H1 (cell line): ENCODE measurements around the gene MRPL50. TPM values are rescaled to one million over a fixed set of nuclear protein-coding genes. Genes with fewer than 3 reads are reported as not detected.

ENCODE experiments used
- CTCF ChIA-PET: fragments of 300-600 bp; sonication (Branson Sonifier 250); formaldehyde crosslinking; loops from one replicate; lab custom pipeline; 2021; ENCODE audit not compliant: partially characterized antibody; lab: Charles Lee
- POLR2A ChIA-PET: fragments of 300-600 bp; sonication (Branson Sonifier 250); formaldehyde crosslinking; loops from one replicate; lab custom pipeline; 2021; ENCODE audit warnings: inconsistent platforms; ENCODE audit not compliant: partially characterized antibody; lab: Charles Lee
- DNase-seq, 2 experiments: peaks; one replicate each; pipeline versions ENCODE4 v3.0.0 to v3.0.0-alpha.2; 2010 to 2022; ENCODE audit warnings: low spot score in 2 of 2, low read depth in 1 of 2, mixed read lengths in 1 of 2
- FAIRE-seq: peaks from 2 replicates; lab custom pipeline; 2011; peaks lifted over from hg19 to GRCh38; lab: Jason Lieb, UNC
- H2AFZ ChIP-seq: 2 replicates; pipeline ENCODE4 v1.8.1; 2012; ENCODE audit warnings: low read length, inconsistent platforms
- H2AK5ac ChIP-seq: 2 replicates; pipeline ENCODE4 v1.6.1; 2013; ENCODE audit warnings: low read depth, low read length
- H2BK120ac ChIP-seq: replicated peaks from 2 replicates; pipeline ENCODE3; 2013; ENCODE audit warnings: low read depth, low read length, inconsistent platforms
- H2BK12ac ChIP-seq: 2 replicates; pipeline ENCODE4 v1.6.1; 2013; ENCODE audit warnings: low read depth, low read length
- H2BK15ac ChIP-seq: 2 replicates; pipeline ENCODE4 v1.6.1; 2013; ENCODE audit warnings: low read length
- H2BK20ac ChIP-seq: 2 replicates; pipeline ENCODE4 v1.6.1; 2013; ENCODE audit warnings: low read length
- H2BK5ac ChIP-seq: 2 replicates; pipeline ENCODE4 v1.6.1; 2013; ENCODE audit warnings: low read depth, low read length
- H3K14ac ChIP-seq: 2 replicates; pipeline ENCODE4 v1.6.1; 2013; ENCODE audit warnings: inconsistent platforms; ENCODE audit not compliant: insufficient read length
- H3K18ac ChIP-seq: 2 replicates; pipeline ENCODE4 v1.6.1; 2013; ENCODE audit warnings: low read length; ENCODE audit errors: extremely low read depth
- H3K23ac ChIP-seq: 2 replicates; pipeline ENCODE4 v1.6.1; 2013; ENCODE audit warnings: inconsistent platforms; ENCODE audit not compliant: insufficient read length
- H3K23me2 ChIP-seq: 2 replicates; pipeline ENCODE4 v1.6.1; 2013; ENCODE audit warnings: low read depth, low read length
- H3K27ac ChIP-seq: 2 replicates; pipeline ENCODE4 v1.6.1; 2011; ENCODE audit warnings: low read depth, low read length, inconsistent platforms
- H3K27me3 ChIP-seq, 4 experiments: replicated peaks in 1 of 4; 1 replicate in 1 of 4; 2 replicates in 3 of 4; pipeline versions ENCODE4 v1.6.1 to v1.8.1; 2011 to 2013; ENCODE audit warnings: low read length in 3 of 4, mild to moderate bottlenecking in 3 of 4, inconsistent platforms in 2 of 4, mixed read lengths in 2 of 4, moderate library complexity in 1 of 4; ENCODE audit not compliant: control insufficient read depth in 3 of 4, insufficient read depth in 3 of 4; ENCODE audit errors: extremely low read depth in 1 of 4
- H3K36me3 ChIP-seq, 4 experiments: 2 replicates each; pipeline versions ENCODE4 v1.6.1 to v1.8.1; 2011 to 2013; ENCODE audit warnings: mild to moderate bottlenecking in 4 of 4, low read length in 3 of 4, moderate library complexity in 2 of 4, control low read depth in 1 of 4, inconsistent platforms in 1 of 4; ENCODE audit not compliant: insufficient read depth in 4 of 4, control insufficient read depth in 2 of 4
- H3K4ac ChIP-seq: replicated peaks from 2 replicates; pipeline ENCODE3; 2013; ENCODE audit warnings: low read length, low read depth, mixed read lengths, inconsistent platforms; ENCODE audit not compliant: insufficient read length
- H3K4me1 ChIP-seq, 4 experiments: replicated peaks in 1 of 4; 1 replicate in 1 of 4; 2 replicates in 3 of 4; pipeline versions ENCODE4 v1.6.1 to v1.8.1; 2011 to 2013; ENCODE audit warnings: low read length in 3 of 4, inconsistent platforms in 2 of 4, mixed read lengths in 1 of 4; ENCODE audit not compliant: insufficient read depth in 4 of 4, control insufficient read depth in 3 of 4
- H3K4me2 ChIP-seq, 2 experiments: 2 replicates each; pipeline versions ENCODE4 v1.6.1 to v1.8.1; 2011 to 2013; ENCODE audit warnings: low read depth in 2 of 2, low read length in 2 of 2, control low read depth in 1 of 2, inconsistent platforms in 1 of 2, mild to moderate bottlenecking in 1 of 2; ENCODE audit not compliant: insufficient read depth in 1 of 2
- H3K4me3 ChIP-seq, 4 experiments: fragments of 200-600, 300-600 bp in 1 of 4; sonication (generic), shearing (Covaris generic), sonication (Bioruptor Twin) in 1 of 4; 2 replicates each; pipeline versions ENCODE4 v1.5.1 to v1.8.1; 2011 to 2016; ENCODE audit warnings: low read length in 4 of 4, low read depth in 3 of 4, control low read depth in 2 of 4, inconsistent platforms in 2 of 4, mild to moderate bottlenecking in 2 of 4, mixed read lengths in 1 of 4, moderate library complexity in 1 of 4; ENCODE audit not compliant: insufficient read depth in 2 of 4; ENCODE audit errors: extremely low read depth in 1 of 4
- H3K56ac ChIP-seq: replicated peaks from 2 replicates; pipeline ENCODE3; 2013; ENCODE audit warnings: low read depth, mild to moderate bottlenecking, mixed read lengths, low read length, inconsistent platforms; ENCODE audit not compliant: insufficient read length
- H3K79me1 ChIP-seq: 2 replicates; pipeline ENCODE4 v1.6.1; 2013; ENCODE audit warnings: low read depth, low read length, control low read depth
- H3K79me2 ChIP-seq, 2 experiments: 2 replicates each; pipeline versions ENCODE4 v1.6.1 to v1.8.1; 2012 to 2013; ENCODE audit warnings: low read length in 2 of 2, mild to moderate bottlenecking in 2 of 2, inconsistent platforms in 1 of 2; ENCODE audit not compliant: insufficient read depth in 2 of 2, control insufficient read depth in 1 of 2
- H3K9ac ChIP-seq, 4 experiments: replicated peaks in 1 of 4; 1 replicate in 1 of 4; 2 replicates in 3 of 4; pipeline versions ENCODE4 v1.6.1 to v1.8.1; 2011 to 2013; ENCODE audit warnings: low read depth in 3 of 4, low read length in 3 of 4, control low read depth in 2 of 4, mild to moderate bottlenecking in 2 of 4, moderate library complexity in 2 of 4, inconsistent platforms in 1 of 4; ENCODE audit errors: extremely low read depth in 1 of 4
- H3K9me3 ChIP-seq, 2 experiments: 2 replicates each; pipeline versions ENCODE4 v1.6.1 to v1.8.1; 2012 to 2013; ENCODE audit warnings: mild to moderate bottlenecking in 2 of 2, moderate library complexity in 2 of 2, control low read depth in 1 of 2, inconsistent platforms in 1 of 2, low read depth in 1 of 2, low read length in 1 of 2, mixed read lengths in 1 of 2; ENCODE audit not compliant: insufficient read depth in 2 of 2
- H4K20me1 ChIP-seq, 2 experiments: replicated peaks in 1 of 2; 2 replicates each; pipeline versions ENCODE3 to v1.8.1; 2011 to 2013; ENCODE audit warnings: inconsistent platforms in 2 of 2, low read length in 2 of 2, mild to moderate bottlenecking in 1 of 2; ENCODE audit not compliant: insufficient read depth in 2 of 2, control insufficient read depth in 1 of 2
- H4K5ac ChIP-seq: 2 replicates; pipeline ENCODE4 v1.6.1; 2013; ENCODE audit warnings: low read length, low read depth, mixed read lengths, inconsistent platforms; ENCODE audit not compliant: insufficient read length
- H4K8ac ChIP-seq: 2 replicates; pipeline ENCODE4 v1.8.0; 2013; ENCODE audit warnings: mild to moderate bottlenecking, moderate library complexity, low read length, inconsistent platforms; ENCODE audit not compliant: insufficient read depth; ENCODE audit errors: extremely low read depth
- H4K91ac ChIP-seq: replicated peaks from 2 replicates; pipeline ENCODE3; 2013; ENCODE audit warnings: low read length, mixed read lengths, inconsistent platforms; ENCODE audit not compliant: insufficient read length
- ASH2L ChIP-seq: fragments of 200-600, 300-600 bp; sonication (generic); IDR thresholded peaks from one replicate; pipeline ENCODE4 v1.7.1; 2017; ENCODE audit warnings: low read length
- CTBP2 ChIP-seq: IDR thresholded peaks from 2 replicates; pipeline ENCODE4 v1.7.0; 2011; ENCODE audit warnings: borderline replicate concordance, mild to moderate bottlenecking, moderate library complexity, mixed read lengths, low read length; ENCODE audit not compliant: insufficient read depth, insufficient read length
- EP300 ChIP-seq, 2 experiments: IDR thresholded peaks; 1 replicate in 1 of 2; 2 replicates in 1 of 2; pipeline ENCODE4 v1.6.1; 2011 to 2012; ENCODE audit warnings: low read depth in 2 of 2, low read length in 2 of 2, mild to moderate bottlenecking in 2 of 2, borderline replicate concordance in 1 of 2, inconsistent platforms in 1 of 2, moderate library complexity in 1 of 2
- JUND ChIP-seq: IDR thresholded peaks from 2 replicates; pipeline ENCODE4 v1.6.1; 2011; ENCODE audit warnings: mild to moderate bottlenecking, improper control_type of control experiment, low read length
- KDM4A ChIP-seq: IDR thresholded peaks from one replicate; pipeline ENCODE4 v1.7.1; 2012; ENCODE audit warnings: low read depth, mild to moderate bottlenecking, moderate library complexity, low read length, inconsistent platforms; ENCODE audit not compliant: severe bottlenecking
- RAD21 ChIP-seq, 2 experiments: IDR thresholded peaks in 1 of 2; conservative IDR thresholded peaks in 1 of 2; 2 replicates each; pipeline ENCODE4 v1.6.1; 2011; ENCODE audit warnings: low read depth in 2 of 2, low read length in 2 of 2, improper control_type of control experiment in 1 of 2, inconsistent platforms in 1 of 2, mild to moderate bottlenecking in 1 of 2, moderate library complexity in 1 of 2
- RBBP5 ChIP-seq: IDR thresholded peaks from 2 replicates; pipeline ENCODE4 v1.7.1; 2012; ENCODE audit warnings: low read depth, mild to moderate bottlenecking, inconsistent platforms, low read length, moderate library complexity, borderline replicate concordance
- RNF2 ChIP-seq: fragments of 200-900, 300-1000 bp; sonication (generic); IDR thresholded peaks from 2 replicates; pipeline ENCODE4 v1.7.1; 2016; ENCODE audit warnings: borderline replicate concordance, low read depth, mild to moderate bottlenecking, antibody characterized with exemption, low read length; ENCODE audit not compliant: poor library complexity, severe bottlenecking; ENCODE audit errors: missing control alignments
- USF2 ChIP-seq: IDR thresholded peaks from 2 replicates; pipeline ENCODE4 v1.6.1; 2011; ENCODE audit warnings: low read length, improper control_type of control experiment
- WGBS, 2 experiments: shearing (Covaris generic) in 1 of 2; methylation state at CpG; one replicate each; pipeline versions ENCODE4 v1.1.6 to v1.1.7; 2013 to 2015; ENCODE audit warnings: low lambda C conversion rate in 2 of 2, mixed read lengths in 2 of 2, inconsistent platforms in 1 of 2, low coverage in 1 of 2, missing lambda C conversion rate in 1 of 2; ENCODE audit not compliant: insufficient replicate concordance in 2 of 2, insufficient coverage in 1 of 2, insufficient read length in 1 of 2; ENCODE audit errors: extremely low coverage in 1 of 2, missing lambda C conversion rate in 1 of 2; 5-methylcytosine and 5-hydroxymethylcytosine counted together
- polyA plus RNA-seq, 7 experiments: library from polyadenylated mRNA; depleted of rRNA in 3 of 7; stranded (reverse) in 5 of 7; unstranded in 2 of 7; fragments of >200 nt in 5 of 7; fragments of 200-250 nt in 2 of 7; gene quantifications; 1 replicate in 5 of 7; 2 replicates in 1 of 7; 4 replicates in 1 of 7; pipeline versions ENCODE4 v1.2.1 to v1.2.3, GENCODE V29; 2011 to 2013; ENCODE audit warnings: missing spikeins in 2 of 7, mixed read lengths in 2 of 7
- total RNA-seq: library from RNA; stranded (reverse); fragmentation: NEBNext Ultra II Directional; extraction: Animal tissue kit (Norgen Biotek cat#: 25700); gene quantifications from 2 replicates; pipeline ENCODE4 v1.2.1, GENCODE V29; 2021
- TF ChIP-seq, protein P1 (sequence below): IDR thresholded peaks from 2 replicates; pipeline ENCODE4 v1.6.1; 2012; ENCODE audit warnings: inconsistent platforms

The MRPL50 gene
- total and polyA plus RNA-seq, 2 of the 8 experiments (the other 6 are each of a cell fraction or from before 2014, with no cell fraction given): 17.8 to 25.1 TPM

- Histone ChIP-seq H3K27ac (no peak within 1 kb of the TSS), H3K27me3 (no peaks in the 10 kb centered on the region), H3K79me1 (no peaks in the 10 kb centered on the region), H3K9me3 (no peaks in the 10 kb centered on the region), H3K23me2 (no peaks in the 10 kb centered on the region), H3K56ac (no peak within 1 kb of the TSS), H3K4ac (no peak within 1 kb of the TSS), H3K4me2 (no peak within 1 kb of the TSS), H3K14ac (no peak within 1 kb of the TSS), H2AK5ac (no peak within 1 kb of the TSS), H4K20me1 (no peaks in the 10 kb centered on the region), H3K4me1 (no peaks in the 10 kb centered on the region), H2BK5ac (no peak within 1 kb of the TSS), H3K9ac (no peak within 1 kb of the TSS), H4K5ac (no peak within 1 kb of the TSS), H2AFZ (no peak within 1 kb of the TSS), H2BK12ac (no peak within 1 kb of the TSS), H3K23ac (no peak within 1 kb of the TSS), H3K79me2 (no peaks in the 10 kb centered on the region), H2BK20ac (no peak within 1 kb of the TSS), H3K36me3 (no peaks in the 10 kb centered on the region), H2BK15ac (no peak within 1 kb of the TSS), H3K4me3 (no peak within 1 kb of the TSS), H4K8ac (no peak within 1 kb of the TSS), H4K91ac (no peak within 1 kb of the TSS), H3K18ac (no peak within 1 kb of the TSS), H2BK120ac (no peak within 1 kb of the TSS)
- FAIRE-seq (no peak), DNase-seq (no peak)
- ChIA-PET POLR2A (interaction anchor here (0.6 to 1.2 kb wide), 2 partner anchors 8 to 27 kb away, joined by 3 to 5 read pairs; no protein-coding TSS in a partner anchor), CTCF (interaction anchor here (0.6 to 2.3 kb wide), 3 partner anchors 11 to 98 kb away, joined by 4 to 9 read pairs (median 6); partner anchors contain the start of gene RNF20)
- WGBS, 2 experiments: 96% methylated on average over 2 of the region's 2 CpGs; no CpG with 5 or more reads in 1 of the 2 experiments
- TF ChIP-seq RNF2 (no peak), ASH2L (no peak), RBBP5 (no peak), JUND (no peak), RAD21 (IDR thresholded peaks at IDR 0.05 in 1 of 2, conservative IDR thresholded peaks at IDR 0.05 in 1 of 2; ENCODE audit: low read depth in 2 of 2, low read length in 2 of 2) (no peak), USF2 (no peak), CTBP2 (no peak), KDM4A (no peak), EP300 (IDR thresholded peaks at IDR 0.05; ENCODE audit: borderline replicate concordance in 1 of 2, low read depth in 2 of 2, low read length in 2 of 2) (no peak)
- TF ChIP-seq, protein P1, sequence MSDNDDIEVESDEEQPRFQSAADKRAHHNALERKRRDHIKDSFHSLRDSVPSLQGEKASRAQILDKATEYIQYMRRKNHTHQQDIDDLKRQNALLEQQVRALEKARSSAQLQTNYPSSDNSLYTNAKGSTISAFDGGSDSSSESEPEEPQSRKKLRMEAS: no peak
Measured at GRCh38 chr9:101435601-101436079, 37.2 kb upstream of the MRPL50 start, which contains the start of gene ALDOB. ALDOB (minus strand) TSS chr9:101435774; CDS start chr9:101430887, 4,887 bp downstream.
